ENCODE measurements around the gene VPS35.

GRCh38 chr16:46689365-46690280 is 645 bp upstream of the VPS35 start, which contains the start of gene ORC6:
- TF ChIP-seq CTCF (IDR thresholded peaks at IDR 0.05) (peak; percentile 55), POLR2AphosphoS5 (IDR thresholded peaks at IDR 0.05; ENCODE audit: low read depth, low read length) (peak; percentile 55), REST (IDR thresholded peaks at IDR 0.05; ENCODE audit: insufficient read depth in 1 of 2, low read depth in 2 of 2, low read length in 1 of 2) (no peak), SIN3A (IDR thresholded peaks at IDR 0.05; ENCODE audit: borderline replicate concordance, insufficient read depth, low read depth, low read length) (no peak; the same call in none of the 2 replicates)

All from Panc1 (cell line).